GM21526 (cell line): ENCODE measurements around the gene KCNE3.

Experiments
- ATAC-seq: cut with Tn5 transposase; IDR thresholded peaks from one replicate; pipeline ENCODE4 v1.9.1; 2021; ENCODE audit warnings: moderate library complexity; ENCODE audit not compliant: unreplicated experiment, low FRiP score

KCNE3 gene, protein sequence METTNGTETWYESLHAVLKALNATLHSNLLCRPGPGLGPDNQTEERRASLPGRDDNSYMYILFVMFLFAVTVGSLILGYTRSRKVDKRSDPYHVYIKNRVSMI

DNA sequence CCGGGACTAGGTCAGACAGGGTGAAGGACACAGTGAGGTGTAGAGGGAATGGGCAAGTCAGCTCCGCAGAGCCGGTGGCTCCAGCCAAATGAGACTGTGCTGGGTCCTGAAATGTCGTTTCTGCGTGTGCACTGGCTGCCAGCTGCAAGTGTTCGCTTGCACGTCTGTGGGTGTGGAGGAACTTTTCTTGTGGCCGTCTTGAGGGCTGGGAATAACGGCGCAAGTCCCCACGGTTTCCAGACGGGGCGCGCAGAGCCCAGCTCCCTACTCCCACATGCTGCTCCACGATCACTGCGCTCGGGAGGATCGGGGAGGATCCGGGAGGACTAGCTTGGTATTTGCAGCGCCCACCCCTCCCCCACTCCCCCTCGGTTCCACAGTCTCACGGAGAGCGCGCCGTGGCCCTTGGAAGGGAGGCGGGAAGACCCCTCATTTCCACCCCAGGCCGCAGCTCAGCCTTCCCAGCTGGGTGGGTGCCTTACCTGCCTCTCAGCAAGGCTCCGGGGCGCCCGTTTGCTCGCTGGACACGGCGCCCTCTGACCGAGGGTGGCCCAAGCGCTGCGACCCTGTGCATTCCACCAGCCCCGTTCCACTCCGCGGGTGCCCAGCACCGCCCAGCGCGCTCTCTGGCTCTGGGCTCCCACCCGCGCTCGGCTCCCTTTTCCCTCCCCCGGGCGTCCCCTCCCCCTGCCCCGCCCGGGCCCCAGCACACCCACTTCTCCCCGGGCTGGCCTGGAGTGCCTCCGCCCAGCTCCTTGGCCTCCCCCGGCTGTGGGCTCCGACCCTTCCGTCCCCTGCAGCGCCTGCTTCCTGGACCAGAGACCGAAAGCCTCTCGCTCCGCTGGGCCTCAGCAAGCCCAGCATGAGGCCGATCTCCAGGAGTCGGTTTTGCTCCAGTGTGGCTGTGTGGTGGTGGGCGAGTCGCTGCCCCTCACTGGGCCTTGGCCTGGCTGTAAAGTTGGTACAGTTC lies at the start of gene KCNE3:
Gene KCNE3, minus strand, starts transcription at position 634 of the 970 bp plus-strand sequence. CDS start 9,986 bp downstream, outside the sequence.
- no peak for ATAC-seq

DNA sequence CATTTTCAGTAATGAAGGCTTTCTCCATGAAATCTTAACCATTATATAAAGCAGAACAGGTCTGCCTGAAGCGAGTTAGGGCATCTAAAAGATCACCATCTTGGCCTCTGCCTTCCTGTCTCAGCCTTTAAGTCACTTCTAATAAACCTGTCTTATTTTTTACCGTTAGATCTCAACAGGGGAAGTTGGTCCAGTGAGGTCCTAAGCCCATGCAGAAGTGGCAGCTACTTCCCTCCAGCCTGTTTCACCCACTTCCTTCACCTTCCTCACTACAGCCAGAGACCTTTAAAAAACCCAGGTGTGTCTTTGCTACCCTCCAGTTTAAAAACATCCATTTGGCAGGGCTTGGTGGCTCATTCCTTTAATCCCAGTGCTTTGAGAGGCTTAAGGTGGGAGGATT lies 40.2 kb upstream of the KCNE3 start:
- no peak for ATAC-seq

DNA sequence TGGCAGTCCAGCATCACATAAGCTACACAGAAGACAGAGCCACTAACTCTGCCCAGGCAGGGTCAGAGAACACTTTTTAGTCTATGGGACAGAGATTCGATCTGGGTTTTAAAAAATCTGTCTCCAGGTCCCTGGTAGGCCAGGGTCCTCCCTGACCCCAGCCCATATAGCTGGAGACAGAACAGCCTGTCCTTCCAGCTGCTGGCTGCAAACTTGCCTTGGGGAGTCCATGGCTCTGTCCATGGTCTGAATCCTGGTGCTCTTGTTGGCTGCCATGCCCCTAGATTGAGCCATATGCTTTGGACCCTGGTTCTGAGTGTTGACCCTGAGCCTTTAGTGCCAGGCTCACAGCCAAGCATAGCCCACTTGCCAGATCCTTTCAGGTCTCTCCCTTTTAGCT lies 39.5 kb upstream of the KCNE3 start:
- no peak for ATAC-seq

DNA sequence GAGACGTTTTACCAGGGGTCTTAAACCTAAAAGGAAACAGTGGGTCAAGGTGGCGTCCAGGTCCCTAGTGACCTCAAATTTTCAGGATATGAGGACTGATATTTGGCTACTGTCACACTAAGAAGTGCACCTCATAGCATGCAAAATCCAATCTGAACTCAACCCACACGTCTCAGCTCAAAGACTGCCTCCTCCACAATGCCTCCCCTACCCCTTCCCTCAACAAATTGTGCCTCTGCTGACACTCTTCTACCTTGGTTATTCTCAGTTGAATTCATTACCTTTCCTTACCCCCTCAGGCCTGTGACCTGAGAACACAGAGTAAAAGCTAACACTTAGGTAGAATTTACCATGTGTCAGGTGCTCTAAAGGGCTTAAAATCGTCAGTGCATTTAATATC lies 38.6 kb upstream of the KCNE3 start:
- ATAC-seq = no peak

DNA sequence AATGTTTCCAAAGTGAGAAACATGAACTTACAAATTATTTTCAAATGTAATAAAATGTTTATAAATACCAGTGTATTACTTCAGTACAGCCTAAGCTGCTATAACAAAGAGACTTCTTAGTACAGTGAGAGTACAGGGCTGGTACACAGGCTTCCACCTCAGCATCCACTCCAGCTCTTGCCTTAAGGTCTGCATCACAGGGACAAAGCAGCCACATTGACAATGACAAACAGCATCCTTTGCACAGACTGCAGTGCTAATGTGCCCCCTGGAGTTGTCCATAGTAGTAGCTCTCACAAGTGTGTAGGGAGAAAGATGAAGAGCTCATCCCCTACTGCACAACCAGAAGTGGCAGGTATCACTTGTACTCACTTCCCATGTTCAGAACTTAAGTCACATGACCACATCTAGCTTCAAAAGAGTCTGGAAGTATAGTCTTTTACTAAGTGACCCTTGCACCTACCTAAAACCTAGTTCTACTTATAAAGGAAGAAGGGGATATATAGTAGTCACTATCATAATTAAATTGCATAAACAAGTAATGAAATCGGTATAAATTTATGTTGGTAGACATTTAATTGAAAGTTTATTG lies 36.8 kb upstream of the KCNE3 start:
- ATAC-seq = no peak

DNA sequence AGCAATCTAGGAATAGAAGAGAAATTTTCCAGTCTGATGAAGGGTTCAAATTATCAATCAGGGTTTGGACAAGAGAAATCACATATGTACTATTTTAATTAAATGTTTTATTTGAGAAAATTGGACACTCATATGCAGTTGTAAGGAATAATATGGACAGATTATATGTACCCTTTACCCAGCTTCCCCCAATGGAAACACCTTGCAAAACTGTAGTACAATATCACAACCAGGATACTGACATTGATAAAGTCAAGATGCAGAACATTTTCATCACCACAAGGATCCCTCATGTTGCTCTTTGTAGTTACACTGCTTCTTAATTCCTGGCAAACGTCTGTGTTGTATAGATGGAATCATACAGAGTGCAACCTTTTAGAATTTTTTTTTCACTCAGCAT lies 27.6 kb upstream of the KCNE3 start:
- ATAC-seq = no peak

DNA sequence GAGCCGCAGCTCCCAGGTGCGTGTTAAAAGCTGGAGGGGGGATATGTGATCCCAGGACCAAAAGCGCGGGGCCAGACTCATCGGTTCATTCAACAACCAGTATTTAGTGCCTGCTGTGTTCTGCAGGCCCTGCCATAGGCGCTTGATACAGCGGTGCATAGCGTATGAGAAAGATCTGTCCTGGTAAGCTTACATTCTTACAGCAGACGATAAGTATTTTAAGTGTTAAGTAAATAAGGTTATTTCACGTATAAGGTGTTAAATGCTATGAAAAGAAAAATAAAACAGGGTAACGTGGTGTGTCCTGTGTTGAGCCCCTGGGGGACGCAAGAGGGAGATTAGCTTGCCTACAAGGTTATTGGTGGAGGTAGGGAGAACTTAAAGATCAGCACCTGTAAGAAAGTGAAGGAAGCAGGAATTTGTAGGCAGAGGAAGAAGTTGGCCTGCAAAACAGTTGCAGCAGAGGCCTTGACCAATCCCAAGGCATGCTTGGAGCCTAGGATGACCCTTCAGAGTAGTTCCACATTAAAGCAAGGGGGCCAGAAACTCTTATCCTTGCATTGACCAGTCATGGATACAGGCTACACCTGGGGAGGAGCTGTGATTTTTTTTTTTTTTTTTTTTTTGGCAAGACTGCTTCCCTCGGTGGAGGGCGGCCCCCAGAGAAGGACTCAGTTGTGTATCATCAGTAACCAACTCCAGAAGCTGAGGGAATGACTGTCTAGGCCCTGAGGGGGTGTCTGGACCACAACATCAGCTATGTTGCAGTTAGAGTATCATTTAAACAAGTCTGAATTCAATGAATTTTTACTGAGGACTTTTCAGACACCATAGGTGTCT lies 26.7 kb upstream of the KCNE3 start:
- no peak for ATAC-seq

DNA sequence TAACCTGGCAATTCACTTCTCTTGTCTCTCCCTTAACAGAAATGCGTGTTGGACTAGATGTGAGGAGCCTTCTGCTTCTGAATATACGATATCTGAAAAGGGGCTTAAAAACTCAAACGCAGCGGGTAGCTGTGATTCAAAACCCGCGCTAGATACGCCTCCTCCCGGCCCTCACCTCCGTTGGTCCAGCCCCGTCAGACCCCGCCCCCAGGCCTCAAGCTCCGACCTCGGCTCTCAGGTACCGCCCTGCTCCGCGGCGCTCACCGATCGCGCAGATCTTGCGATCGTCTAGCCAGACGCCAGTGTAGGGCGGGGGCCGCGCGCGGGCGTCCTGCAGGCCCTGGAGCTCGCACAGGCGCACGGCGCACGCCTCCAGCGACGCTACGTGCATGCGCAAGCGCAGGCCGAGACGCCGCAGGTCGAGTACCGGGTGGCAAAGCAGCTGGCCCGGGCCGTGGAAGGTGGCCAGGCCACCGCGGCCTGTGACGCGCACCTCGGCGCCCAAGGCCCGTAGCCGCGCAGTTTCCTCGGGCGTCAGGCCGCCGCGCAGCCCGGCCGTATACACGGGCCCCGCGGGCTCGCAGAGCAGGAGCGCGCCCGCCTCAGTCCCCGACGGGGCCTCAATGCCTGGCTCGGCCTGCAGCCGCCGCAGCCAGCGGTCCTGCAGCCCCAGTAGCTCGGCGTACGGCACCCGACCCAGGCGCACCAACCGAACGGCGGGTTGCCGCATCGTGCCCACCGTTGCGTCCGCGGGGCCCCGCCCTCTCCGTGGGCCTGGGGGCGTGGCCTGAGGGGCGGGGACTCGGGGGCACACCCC lies 25.8 kb upstream of the KCNE3 start, which contains the start of gene LIPT2:
Gene LIPT2, minus strand, starts transcription at position 751 of the 817 bp plus-strand sequence. Its CDS starts 21 bp downstream, at position 730.
- ATAC-seq = peak; percentile 96

DNA sequence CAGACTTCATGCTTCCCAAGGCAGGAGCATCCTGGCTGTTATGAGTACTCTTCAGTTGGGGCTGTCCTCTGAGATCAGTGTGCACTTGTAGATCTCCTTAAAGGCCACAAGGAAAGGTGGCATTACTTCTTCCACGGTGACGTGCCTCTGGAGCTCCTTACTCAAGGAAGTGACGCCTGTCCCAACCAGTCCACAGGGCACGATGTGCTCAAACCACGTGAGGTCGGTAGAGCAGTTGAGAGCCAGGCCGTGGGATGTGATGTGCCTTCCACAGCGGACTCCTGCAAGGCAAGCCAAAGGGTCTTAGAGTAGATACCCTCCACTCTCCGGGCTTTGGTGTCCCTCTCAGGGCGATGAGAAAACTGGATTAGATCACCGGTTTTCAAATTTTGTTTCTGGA lies 24.7 kb upstream of the KCNE3 start:
- no peak for ATAC-seq

DNA sequence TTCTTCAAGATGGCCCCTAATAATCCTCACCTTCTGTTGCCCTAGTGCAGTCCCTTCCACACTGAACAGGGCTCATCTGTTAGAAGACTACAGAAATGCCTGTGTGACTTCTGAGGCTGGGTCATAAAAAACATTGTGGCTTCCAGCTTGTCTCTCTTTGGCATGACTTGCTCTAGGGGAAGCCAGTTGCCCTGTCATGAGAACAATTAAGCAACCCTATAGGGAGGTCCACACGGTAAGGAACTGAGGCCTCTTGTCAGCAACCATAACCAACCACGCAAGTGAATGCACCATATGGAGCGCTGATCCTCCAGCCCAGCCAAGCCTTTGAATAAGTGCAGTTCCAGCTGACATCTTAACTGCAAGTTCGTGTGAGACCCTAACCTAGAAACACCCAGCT lies 23.6 kb upstream of the KCNE3 start:
- ATAC-seq = no peak

DNA sequence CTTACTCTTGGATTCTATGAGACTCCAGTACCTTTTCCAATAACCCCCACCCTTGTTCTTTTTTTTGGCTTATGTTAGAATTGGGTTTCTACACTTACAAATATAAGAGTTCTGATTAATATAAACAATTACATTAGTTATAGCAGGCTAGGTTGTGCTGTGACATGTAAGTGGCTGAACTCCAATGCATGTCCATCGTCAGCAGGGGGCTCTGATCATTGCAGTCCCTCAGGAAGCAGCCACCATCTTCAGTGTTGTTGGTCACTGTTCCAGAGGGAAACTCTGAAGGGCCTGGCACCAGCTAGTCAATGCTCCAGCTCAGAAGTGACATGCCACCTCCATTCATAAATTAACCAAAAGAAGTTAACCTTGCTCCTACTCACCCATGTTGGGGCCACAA lies 20.5 kb upstream of the KCNE3 start:
- no peak for ATAC-seq

DNA sequence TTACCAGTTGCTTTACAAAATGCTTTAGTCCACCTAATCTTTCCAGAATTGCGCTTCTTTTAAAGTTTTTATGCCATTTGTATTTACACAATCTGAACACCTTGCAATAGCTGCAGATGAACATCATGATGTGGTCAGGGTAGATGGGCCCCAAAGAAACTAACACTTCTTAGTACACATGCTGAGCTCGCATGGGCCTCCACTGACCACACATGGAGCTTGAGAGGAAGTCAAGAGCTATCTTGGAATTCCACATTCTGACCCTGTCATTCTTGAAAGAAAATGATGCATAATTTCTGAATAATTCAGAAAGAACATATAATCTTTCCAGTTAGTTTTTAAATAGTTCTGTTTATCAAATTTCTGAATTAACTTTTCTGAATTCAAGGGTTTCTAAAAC lies 18.5 kb upstream of the KCNE3 start:
- no peak for ATAC-seq

DNA sequence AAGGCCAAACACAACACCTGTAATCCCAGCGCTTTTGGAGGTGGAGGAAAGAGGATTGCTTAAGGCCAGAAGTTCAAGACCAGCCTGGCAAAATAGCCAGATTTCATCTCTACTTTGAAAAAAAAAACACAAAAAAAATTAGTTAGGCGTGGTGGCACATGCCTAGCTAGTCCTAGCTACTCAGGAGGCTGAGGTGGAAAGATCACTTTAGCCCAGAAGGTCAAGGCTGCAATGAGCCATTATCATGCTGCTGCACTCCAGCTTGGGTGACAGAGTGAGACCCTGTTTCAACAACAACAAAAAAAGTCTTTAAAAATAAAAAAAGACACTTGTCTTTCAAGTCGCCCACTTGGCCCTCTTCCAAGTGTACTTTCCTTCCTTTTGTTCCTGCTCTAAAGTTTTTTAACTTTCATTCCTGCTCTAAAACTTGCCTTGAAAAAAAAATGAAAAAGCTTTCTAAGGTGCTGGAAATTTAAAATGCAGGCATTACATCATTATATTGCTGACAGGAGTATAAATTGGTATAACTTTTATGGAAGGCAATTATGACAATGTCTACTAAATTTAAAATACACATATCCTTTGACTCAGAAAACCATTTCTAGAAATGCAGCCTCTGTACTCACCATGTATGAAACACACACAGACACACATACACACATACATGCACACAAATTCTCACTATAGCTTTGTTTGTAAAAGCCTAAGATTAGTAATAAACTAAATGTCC lies 13.5 kb upstream of the KCNE3 start:
- no peak for ATAC-seq

DNA sequence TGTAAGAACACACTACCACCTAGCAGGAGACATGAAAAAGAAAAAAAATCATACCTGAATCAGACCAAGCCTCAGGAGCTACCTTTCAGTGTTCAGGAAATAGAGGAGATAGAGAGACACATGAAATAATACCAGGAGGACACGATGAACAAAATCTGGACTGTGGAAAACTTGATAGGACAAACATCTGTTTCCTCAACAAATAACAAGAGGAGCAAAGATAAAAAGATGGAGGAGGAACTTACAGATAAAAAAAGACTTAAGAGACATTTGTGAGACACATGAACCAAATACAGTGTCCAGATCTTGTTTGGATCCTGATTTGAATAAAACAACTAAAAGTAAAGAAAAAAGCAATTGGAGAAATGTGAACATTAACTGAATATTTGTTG lies 12.4 kb upstream of the KCNE3 start:
- no peak for ATAC-seq

DNA sequence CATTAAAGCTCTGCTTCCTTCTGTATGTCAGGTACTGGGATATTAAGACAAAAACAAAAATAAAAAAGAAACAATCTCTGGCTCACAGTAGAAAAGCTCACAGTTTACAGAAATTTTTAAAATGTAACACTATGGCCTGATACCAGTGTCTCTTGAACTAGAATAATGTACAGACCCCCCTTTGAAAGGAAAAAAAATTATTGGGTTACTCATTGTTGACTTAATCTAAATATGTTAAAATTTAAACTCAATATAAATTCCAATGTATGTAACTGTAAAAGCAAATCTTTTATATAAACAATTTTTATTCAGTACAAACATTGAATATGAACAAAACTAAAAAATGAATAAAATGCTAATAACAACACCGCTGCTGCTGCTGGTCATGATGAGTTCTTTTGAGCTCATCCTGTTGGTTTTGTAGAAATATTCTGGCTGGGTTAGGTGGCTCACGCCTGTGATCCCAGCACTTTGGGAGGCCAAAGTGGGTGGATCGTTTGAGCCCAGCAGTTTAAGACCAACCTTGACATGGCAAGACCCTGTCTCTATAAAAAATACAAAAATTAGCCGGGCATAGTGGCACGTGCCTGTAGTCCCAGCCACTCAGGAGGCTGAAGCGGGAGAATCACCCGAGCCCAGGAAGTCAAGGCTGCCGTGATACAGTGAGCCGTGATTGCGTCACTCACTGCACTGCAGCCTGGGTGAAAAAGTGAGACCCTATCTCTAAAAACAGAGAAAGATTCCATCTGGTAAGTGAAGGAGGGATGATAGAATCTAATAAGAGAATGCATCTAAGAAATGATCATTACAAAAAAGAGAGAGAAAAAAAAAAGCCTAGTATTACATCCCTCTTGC lies 11.8 kb upstream of the KCNE3 start:
- no peak for ATAC-seq

DNA sequence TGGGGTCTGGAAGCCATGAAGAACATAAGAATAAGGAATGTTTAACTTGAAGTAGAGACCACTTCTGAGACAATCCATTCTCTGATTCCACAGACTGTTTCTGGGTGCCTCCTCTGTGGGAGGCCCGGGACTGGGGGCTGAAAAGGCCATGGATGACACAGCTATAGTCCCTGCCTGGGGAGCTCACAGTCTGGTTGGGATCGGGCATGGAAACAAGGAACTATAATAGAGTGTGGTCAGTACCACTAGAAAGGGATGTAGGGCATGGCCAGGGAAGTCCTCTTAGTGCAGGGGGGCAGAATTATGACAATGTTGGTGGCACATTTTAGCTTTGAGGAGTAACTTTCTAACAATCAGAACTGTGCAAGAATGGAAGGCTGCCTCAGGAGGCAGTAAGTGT lies 9.2 kb upstream of the KCNE3 start:
- ATAC-seq = no peak

DNA sequence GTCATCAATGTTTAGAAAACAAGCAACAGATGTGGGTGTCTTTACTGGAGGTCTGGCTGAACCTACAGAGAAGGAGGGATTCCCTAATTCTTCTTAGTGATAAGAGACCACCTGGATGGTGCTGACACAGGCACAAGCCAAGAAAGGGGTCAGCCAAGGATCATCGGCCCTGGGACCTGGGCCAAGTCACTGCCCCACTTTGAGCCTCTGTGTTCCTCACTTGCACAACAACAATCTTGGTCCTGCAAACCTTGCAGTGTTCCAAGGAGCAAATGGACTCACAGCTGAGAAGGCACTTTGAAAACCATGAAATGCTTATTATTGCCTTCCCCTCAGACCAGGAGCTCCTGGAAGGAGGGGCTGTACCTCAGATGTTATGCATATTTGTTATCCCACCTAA lies 7.0 kb upstream of the KCNE3 start:
- no peak for ATAC-seq

DNA sequence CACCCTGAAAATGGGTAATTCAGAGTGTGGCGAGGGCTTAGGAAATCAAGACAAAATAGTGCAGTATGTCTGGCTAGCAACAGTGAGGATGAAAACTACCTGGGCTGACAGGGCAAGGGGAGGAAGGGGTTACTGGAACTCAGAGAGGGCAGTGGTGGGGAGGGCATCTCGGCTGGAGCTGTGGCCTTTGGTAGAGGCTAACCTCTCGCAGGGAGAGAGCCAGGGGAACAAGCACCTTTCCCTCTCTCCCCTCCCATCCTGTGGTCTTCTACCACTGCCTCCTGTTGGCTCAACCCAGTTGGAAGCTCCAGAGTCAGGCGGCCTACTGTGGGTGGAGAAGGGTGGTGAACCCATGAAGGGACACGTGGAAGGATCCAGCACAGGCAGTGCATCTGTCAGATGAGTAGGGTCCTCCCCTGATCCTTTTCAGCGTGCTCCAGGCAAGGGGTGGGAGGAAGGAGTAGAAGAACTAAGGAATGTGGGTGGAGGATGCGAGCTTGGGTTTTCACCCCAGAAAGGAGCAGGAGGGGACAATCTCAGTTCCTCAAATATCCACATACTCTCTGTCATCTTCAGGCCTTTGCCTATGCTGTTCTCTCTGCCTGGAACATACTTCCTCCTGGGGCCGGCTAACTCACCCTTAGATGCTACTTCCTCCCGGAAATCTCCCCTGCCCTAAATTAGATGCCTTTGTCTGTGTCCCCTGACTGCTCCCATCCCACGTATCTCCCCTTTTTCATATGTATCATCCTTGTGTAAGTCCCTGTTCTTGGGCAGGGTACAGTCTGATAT lies 6.2 kb upstream of the KCNE3 start:
- no peak for ATAC-seq
